WTC11 (cell line): ENCODE results near the gene OR52W1. TPM values are rescaled to one million over a fixed set of nuclear protein-coding genes. Genes with fewer than 3 reads are reported as not detected.

Experiments
- ATAC-seq: fragments of 200-7000 bp; cut with Tn5 transposase; 2 replicates; pipeline ENCODE4 v1.10.0; 2021; ENCODE audit warnings: mild to moderate bottlenecking, moderate library complexity
- CTCF ChIA-PET: fragments of 300-600 bp; sonication (Branson Sonifier 250); formaldehyde crosslinking; loops from one replicate; lab custom pipeline; 2021; ENCODE audit warnings: antibody characterized with exemption; lab: Charles Lee
- POLR2A ChIA-PET: fragments of 350-600 bp; sonication (Branson Sonifier 250); formaldehyde crosslinking; loops from one replicate; lab custom pipeline; 2021; ENCODE audit warnings: antibody characterized with exemption; lab: Charles Lee
- DNase-seq: peaks from one replicate; pipeline ENCODE4 v3.0.0; 2021; ENCODE audit warnings: low spot score
- H3K27ac Mint-ChIP-seq: 2 replicates; pipeline ENCODE4 v1.8.0; 2021; ENCODE audit warnings: mixed read lengths
- H3K27me3 Mint-ChIP-seq: 2 replicates; pipeline ENCODE4 v1.8.0; 2021; ENCODE audit warnings: low read depth, mild to moderate bottlenecking, moderate library complexity, mixed read lengths
- H3K36me3 Mint-ChIP-seq: 2 replicates; pipeline ENCODE4 v1.8.0; 2021; ENCODE audit warnings: mixed read lengths
- H3K4me1 Mint-ChIP-seq: 2 replicates; pipeline ENCODE4 v1.8.0; 2022; ENCODE audit warnings: mixed read lengths
- H3K4me3 Mint-ChIP-seq: 2 replicates; pipeline ENCODE4 v1.8.0; 2021; ENCODE audit warnings: mild to moderate bottlenecking, moderate library complexity, mixed read lengths
- H3K9me3 Mint-ChIP-seq: 2 replicates; pipeline ENCODE4 v1.8.0; 2021; ENCODE audit warnings: mixed read lengths
- ESRRA ChIP-seq: sonication (generic); formaldehyde crosslinking; IDR thresholded peaks from 2 replicates; pipeline ENCODE4 v1.8.1; 2022; ENCODE audit warnings: mild to moderate bottlenecking, missing genetic modification reagents, borderline replicate concordance
- FOXJ3 ChIP-seq: sonication (generic); formaldehyde crosslinking; IDR thresholded peaks from 2 replicates; pipeline ENCODE4 v1.9.0; 2021; ENCODE audit warnings: missing genetic modification reagents, mild to moderate bottlenecking, borderline replicate concordance
- FOXK1 ChIP-seq: sonication (generic); formaldehyde crosslinking; IDR thresholded peaks from 2 replicates; pipeline ENCODE4 v1.8.0; 2022; ENCODE audit warnings: mild to moderate bottlenecking, moderate library complexity, missing genetic modification reagents
- GABPB1 ChIP-seq: sonication (generic); formaldehyde crosslinking; IDR thresholded peaks from 2 replicates; pipeline ENCODE4 v1.8.1; 2023; ENCODE audit warnings: mild to moderate bottlenecking, missing genetic modification reagents
- GRHL2 ChIP-seq: fragments of 250-450 bp; sonication (Bioruptor Pico); IDR thresholded peaks from 2 replicates; pipeline ENCODE4 v1.8.0; 2022; ENCODE audit warnings: mild to moderate bottlenecking, moderate library complexity; ENCODE audit not compliant: insufficient replicate concordance, severe bottlenecking
- JAZF1 ChIP-seq: fragments of 250-450 bp; sonication (Bioruptor Pico); IDR thresholded peaks from 2 replicates; pipeline ENCODE4 v1.9.0; 2021; ENCODE audit warnings: moderate library complexity, mild to moderate bottlenecking, inconsistent platforms
- KAT7 ChIP-seq: sonication (generic); formaldehyde crosslinking; IDR thresholded peaks from 2 replicates; pipeline ENCODE4 v1.8.1; 2023; ENCODE audit warnings: missing genetic modification reagents, mild to moderate bottlenecking, borderline replicate concordance
- MXD4 ChIP-seq: fragments of 250-450 bp; sonication (Bioruptor Pico); IDR thresholded peaks from 2 replicates; pipeline ENCODE4 v1.8.0; 2021; ENCODE audit warnings: mild to moderate bottlenecking, moderate library complexity, borderline replicate concordance
- NFATC4 ChIP-seq: fragments of 250-450 bp; sonication (Bioruptor Pico); IDR thresholded peaks from 2 replicates; pipeline ENCODE4 v1.9.0; 2021; ENCODE audit warnings: mild to moderate bottlenecking
- NFE2L1 ChIP-seq: sonication (generic); formaldehyde crosslinking; IDR thresholded peaks from 2 replicates; pipeline ENCODE4 v1.8.1; 2023; ENCODE audit warnings: missing genetic modification reagents
- NR1H2 ChIP-seq: sonication (generic); formaldehyde crosslinking; IDR thresholded peaks from 2 replicates; pipeline ENCODE4 v1.9.0; 2021; ENCODE audit warnings: mild to moderate bottlenecking, moderate library complexity, missing genetic modification reagents
- NR2C2 ChIP-seq: sonication (generic); formaldehyde crosslinking; IDR thresholded peaks from 2 replicates; pipeline ENCODE4 v1.8.0; 2022; ENCODE audit warnings: mild to moderate bottlenecking, missing genetic modification reagents
- RORB ChIP-seq: fragments of 250-450 bp; sonication (Bioruptor Pico); IDR thresholded peaks from 2 replicates; pipeline ENCODE4 v1.9.0; 2021; ENCODE audit warnings: mild to moderate bottlenecking
- SMAD3 ChIP-seq: sonication (generic); formaldehyde crosslinking; IDR thresholded peaks from 2 replicates; pipeline ENCODE4 v1.8.0; 2022; ENCODE audit warnings: missing genetic modification reagents, mild to moderate bottlenecking, borderline replicate concordance
- SMAD4 ChIP-seq: sonication (generic); formaldehyde crosslinking; IDR thresholded peaks from 2 replicates; pipeline ENCODE4 v1.8.0; 2022; ENCODE audit warnings: mild to moderate bottlenecking, missing genetic modification reagents
- TEAD4 ChIP-seq: sonication (generic); formaldehyde crosslinking; IDR thresholded peaks from 2 replicates; pipeline ENCODE4 v1.8.0; 2022; ENCODE audit warnings: mild to moderate bottlenecking, missing genetic modification reagents
- ZNF232 ChIP-seq: sonication (generic); formaldehyde crosslinking; IDR thresholded peaks from 2 replicates; pipeline ENCODE4 v1.8.0; 2022; ENCODE audit warnings: mild to moderate bottlenecking, missing genetic modification reagents
- ZNF416 ChIP-seq: fragments of 250-450 bp; sonication (Bioruptor Pico); IDR thresholded peaks from 2 replicates; pipeline ENCODE4 v1.9.0; 2021; ENCODE audit warnings: mild to moderate bottlenecking, inconsistent platforms
- total RNA-seq: library from RNA; stranded (reverse); gene quantifications from 3 replicates; pipeline ENCODE4 v1.2.3, GENCODE V29; 2021
- TF ChIP-seq, protein P1 (sequence below): fragments of 200-600 bp; IDR thresholded peaks from 2 replicates; pipeline ENCODE4 v1.8.0; 2022; ENCODE audit warnings: antibody characterized with exemption
- TF ChIP-seq, protein P2 (sequence below): sonication (generic); formaldehyde crosslinking; IDR thresholded peaks from 2 replicates; pipeline ENCODE4 v1.8.1; 2022; ENCODE audit warnings: low read depth, mild to moderate bottlenecking, moderate library complexity, missing genetic modification reagents, borderline replicate concordance
- TF ChIP-seq, protein P3 (sequence below): sonication (generic); formaldehyde crosslinking; conservative IDR thresholded peaks from 2 replicates; pipeline ENCODE4 v1.8.1; 2023; ENCODE audit warnings: mild to moderate bottlenecking, low read depth, missing genetic modification reagents, moderate library complexity
- TF ChIP-seq, protein P4 (sequence below): sonication (generic); formaldehyde crosslinking; IDR thresholded peaks from 2 replicates; pipeline ENCODE4 v1.8.1; 2023; ENCODE audit warnings: mild to moderate bottlenecking, missing genetic modification reagents, moderate library complexity
- TF ChIP-seq, protein P5 (sequence below): sonication (generic); formaldehyde crosslinking; conservative IDR thresholded peaks from 2 replicates; pipeline ENCODE4 v1.8.1; 2022; ENCODE audit warnings: mild to moderate bottlenecking, missing genetic modification reagents

OR52W1 gene
- total RNA-seq, 1 experiment from 2014 or later, result not detected

DNA sequence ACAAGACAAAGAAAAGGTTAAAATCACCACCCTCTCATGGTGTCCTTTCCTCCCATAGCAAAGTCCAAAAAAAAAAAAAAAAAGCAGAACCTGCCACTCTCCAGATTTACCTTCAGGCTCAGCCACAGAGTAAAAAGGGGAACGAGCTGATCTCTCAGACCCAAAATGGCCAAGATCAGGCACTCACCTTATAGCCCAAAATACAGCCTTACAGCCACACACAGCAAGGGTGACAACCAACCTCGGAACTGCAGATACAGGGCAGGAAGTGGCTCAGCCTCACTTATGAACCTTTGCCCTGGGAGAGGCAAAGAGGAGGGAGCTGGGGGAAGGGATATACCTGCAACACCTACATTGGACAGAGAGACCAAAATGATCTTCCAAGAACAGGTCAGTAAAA is 30.9 kb downstream of the OR52W1 start:
- Mint-ChIP-seq H3K4me3 (no peak overlapping the region), H3K27me3 (no peaks in the 10 kb centered on the region), H3K4me1 (peaks cover 10% of the 10 kb centered on the region), H3K36me3 (no peaks in the 10 kb centered on the region), H3K9me3 (no peaks in the 10 kb centered on the region)
- no peak for ATAC-seq
- POLR2A ChIA-PET, result no interaction called here
- DNase-seq, result no peak
- no peak for TF ChIP-seq JAZF1 (CRISPR knock-in tag)
- TF ChIP-seq KAT7 (CRISPR knock-in tag), result no peak
- TF ChIP-seq NFE2L1 (CRISPR knock-in tag), result no peak
- TF ChIP-seq, protein P1, sequence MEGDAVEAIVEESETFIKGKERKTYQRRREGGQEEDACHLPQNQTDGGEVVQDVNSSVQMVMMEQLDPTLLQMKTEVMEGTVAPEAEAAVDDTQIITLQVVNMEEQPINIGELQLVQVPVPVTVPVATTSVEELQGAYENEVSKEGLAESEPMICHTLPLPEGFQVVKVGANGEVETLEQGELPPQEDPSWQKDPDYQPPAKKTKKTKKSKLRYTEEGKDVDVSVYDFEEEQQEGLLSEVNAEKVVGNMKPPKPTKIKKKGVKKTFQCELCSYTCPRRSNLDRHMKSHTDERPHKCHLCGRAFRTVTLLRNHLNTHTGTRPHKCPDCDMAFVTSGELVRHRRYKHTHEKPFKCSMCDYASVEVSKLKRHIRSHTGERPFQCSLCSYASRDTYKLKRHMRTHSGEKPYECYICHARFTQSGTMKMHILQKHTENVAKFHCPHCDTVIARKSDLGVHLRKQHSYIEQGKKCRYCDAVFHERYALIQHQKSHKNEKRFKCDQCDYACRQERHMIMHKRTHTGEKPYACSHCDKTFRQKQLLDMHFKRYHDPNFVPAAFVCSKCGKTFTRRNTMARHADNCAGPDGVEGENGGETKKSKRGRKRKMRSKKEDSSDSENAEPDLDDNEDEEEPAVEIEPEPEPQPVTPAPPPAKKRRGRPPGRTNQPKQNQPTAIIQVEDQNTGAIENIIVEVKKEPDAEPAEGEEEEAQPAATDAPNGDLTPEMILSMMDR, result no peak
- no peak for TF ChIP-seq TEAD4 (CRISPR knock-in tag)
- TF ChIP-seq, protein P2, sequence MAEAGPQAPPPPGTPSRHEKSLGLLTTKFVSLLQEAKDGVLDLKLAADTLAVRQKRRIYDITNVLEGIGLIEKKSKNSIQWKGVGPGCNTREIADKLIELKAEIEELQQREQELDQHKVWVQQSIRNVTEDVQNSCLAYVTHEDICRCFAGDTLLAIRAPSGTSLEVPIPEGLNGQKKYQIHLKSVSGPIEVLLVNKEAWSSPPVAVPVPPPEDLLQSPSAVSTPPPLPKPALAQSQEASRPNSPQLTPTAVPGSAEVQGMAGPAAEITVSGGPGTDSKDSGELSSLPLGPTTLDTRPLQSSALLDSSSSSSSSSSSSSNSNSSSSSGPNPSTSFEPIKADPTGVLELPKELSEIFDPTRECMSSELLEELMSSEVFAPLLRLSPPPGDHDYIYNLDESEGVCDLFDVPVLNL, result no peak
- TF ChIP-seq SMAD3, result no peak
- TF ChIP-seq, all 79 proteins: peak for 0
- no peak overlapping the region for H3K27ac Mint-ChIP-seq
- CTCF ChIA-PET, result interaction anchor here (0.5 to 2.2 kb wide), 5 partner anchors 23 to 124 kb away, joined by 3 to 9 read pairs (median 3); no protein-coding TSS in a partner anchor

DNA sequence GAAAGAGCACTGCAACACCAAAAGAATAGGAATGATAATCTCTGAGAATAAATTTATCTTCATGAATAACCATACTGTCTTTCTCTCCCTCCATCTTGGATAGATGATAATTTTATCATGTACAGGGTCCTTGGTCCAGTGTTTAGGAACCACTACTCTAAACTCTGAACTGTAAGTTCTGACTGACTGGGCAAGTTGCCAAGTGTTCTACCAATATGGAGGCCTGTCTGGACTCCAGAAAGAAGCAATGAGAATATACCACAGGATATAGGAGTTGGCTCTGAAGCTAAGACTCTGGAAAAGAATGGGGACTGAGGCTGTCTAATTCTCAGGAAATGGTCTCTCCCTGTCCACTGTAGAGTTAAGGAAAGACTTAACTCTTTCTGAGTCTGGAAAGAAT is 33.9 kb downstream of the OR52W1 start:
- Mint-ChIP-seq H3K27ac (no peak overlapping the region), H3K9me3 (no peaks in the 10 kb centered on the region), H3K4me3 (peak overlapping the region; percentile 100), H3K27me3 (no peaks in the 10 kb centered on the region), H3K4me1 (peaks cover 13% of the 10 kb centered on the region), H3K36me3 (no peaks in the 10 kb centered on the region)
- ChIA-PET POLR2A (no interaction called here), CTCF (interaction anchor here (1.0 kb wide), 1 partner anchor 121 kb away, joined by 3 read pairs; no protein-coding TSS in a partner anchor)
- no peak for ATAC-seq
- DNase-seq, result no peak
- TF ChIP-seq GABPB1 (no peak), RORB (CRISPR knock-in tag) (no peak), SMAD4 (CRISPR knock-in tag) (no peak), ESRRA (CRISPR knock-in tag) (no peak), NR1H2 (CRISPR knock-in tag) (no peak), ZNF232 (CRISPR knock-in tag) (no peak), NFATC4 (CRISPR knock-in tag) (no peak), NR2C2 (no peak), FOXK1 (CRISPR knock-in tag) (no peak), FOXJ3 (CRISPR knock-in tag) (no peak), JAZF1 (CRISPR knock-in tag) (no peak), ZNF416 (CRISPR knock-in tag) (no peak), GRHL2 (CRISPR knock-in tag) (no peak), NFE2L1 (CRISPR knock-in tag) (no peak), MXD4 (CRISPR knock-in tag) (no peak)
- TF ChIP-seq, protein P3, sequence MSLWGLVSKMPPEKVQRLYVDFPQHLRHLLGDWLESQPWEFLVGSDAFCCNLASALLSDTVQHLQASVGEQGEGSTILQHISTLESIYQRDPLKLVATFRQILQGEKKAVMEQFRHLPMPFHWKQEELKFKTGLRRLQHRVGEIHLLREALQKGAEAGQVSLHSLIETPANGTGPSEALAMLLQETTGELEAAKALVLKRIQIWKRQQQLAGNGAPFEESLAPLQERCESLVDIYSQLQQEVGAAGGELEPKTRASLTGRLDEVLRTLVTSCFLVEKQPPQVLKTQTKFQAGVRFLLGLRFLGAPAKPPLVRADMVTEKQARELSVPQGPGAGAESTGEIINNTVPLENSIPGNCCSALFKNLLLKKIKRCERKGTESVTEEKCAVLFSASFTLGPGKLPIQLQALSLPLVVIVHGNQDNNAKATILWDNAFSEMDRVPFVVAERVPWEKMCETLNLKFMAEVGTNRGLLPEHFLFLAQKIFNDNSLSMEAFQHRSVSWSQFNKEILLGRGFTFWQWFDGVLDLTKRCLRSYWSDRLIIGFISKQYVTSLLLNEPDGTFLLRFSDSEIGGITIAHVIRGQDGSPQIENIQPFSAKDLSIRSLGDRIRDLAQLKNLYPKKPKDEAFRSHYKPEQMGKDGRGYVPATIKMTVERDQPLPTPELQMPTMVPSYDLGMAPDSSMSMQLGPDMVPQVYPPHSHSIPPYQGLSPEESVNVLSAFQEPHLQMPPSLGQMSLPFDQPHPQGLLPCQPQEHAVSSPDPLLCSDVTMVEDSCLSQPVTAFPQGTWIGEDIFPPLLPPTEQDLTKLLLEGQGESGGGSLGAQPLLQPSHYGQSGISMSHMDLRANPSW (CRISPR knock-in tag), result no peak
- TF ChIP-seq, protein P4, sequence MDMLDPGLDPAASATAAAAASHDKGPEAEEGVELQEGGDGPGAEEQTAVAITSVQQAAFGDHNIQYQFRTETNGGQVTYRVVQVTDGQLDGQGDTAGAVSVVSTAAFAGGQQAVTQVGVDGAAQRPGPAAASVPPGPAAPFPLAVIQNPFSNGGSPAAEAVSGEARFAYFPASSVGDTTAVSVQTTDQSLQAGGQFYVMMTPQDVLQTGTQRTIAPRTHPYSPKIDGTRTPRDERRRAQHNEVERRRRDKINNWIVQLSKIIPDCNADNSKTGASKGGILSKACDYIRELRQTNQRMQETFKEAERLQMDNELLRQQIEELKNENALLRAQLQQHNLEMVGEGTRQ, result no peak
- TF ChIP-seq, protein P5, sequence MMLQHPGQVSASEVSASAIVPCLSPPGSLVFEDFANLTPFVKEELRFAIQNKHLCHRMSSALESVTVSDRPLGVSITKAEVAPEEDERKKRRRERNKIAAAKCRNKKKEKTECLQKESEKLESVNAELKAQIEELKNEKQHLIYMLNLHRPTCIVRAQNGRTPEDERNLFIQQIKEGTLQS (CRISPR knock-in tag), result no peak
